Endothelial cell of umbilical vein (primary cell): ENCODE data around the gene CCT5. TPM values are rescaled to one million over a fixed set of nuclear protein-coding genes. Genes with fewer than 3 reads are reported as not detected.
A peak's percentile ranks its signal among the peaks of the same experiment; 100 is the strongest.

ENCODE experiments used
- BruUV-seq: library from RNA; stranded (reverse); fragments of 400-500 nt; replicated peaks from 2 replicates; lab custom pipeline; 2021; lab: Mats Ljungman, UMichigan
- CTCF ChIA-PET: fragments of 300-600, 350-600 bp; sonication (Branson Sonifier 250); formaldehyde crosslinking; loops from one replicate; lab custom pipeline; 2021; ENCODE audit warnings: antibody characterized with exemption, inconsistent platforms; lab: Charles Lee
- POLR2A ChIA-PET: fragments of 300-600, 350-600 bp; sonication (Branson Sonifier 250); formaldehyde crosslinking; loops from one replicate; lab custom pipeline; 2021; ENCODE audit warnings: antibody characterized with exemption, inconsistent platforms; lab: Charles Lee
- DNase-seq: peaks from one replicate; pipeline ENCODE4 v3.0.0-alpha.2; 2011; ENCODE audit warnings: low read depth, low spot score
- FAIRE-seq: peaks from 2 replicates; lab custom pipeline; 2011; peaks lifted over from hg19 to GRCh38; lab: Jason Lieb, UNC
- H2AFZ ChIP-seq: 2 replicates; pipeline ENCODE4 v1.6.0; 2012; ENCODE audit warnings: low read depth, low read length, control low read depth, inconsistent platforms
- H3K27ac ChIP-seq: 2 replicates; pipeline ENCODE4 v1.5.1; 2011; ENCODE audit warnings: low read depth, mild to moderate bottlenecking, control low read depth, low read length, moderate library complexity; ENCODE audit not compliant: insufficient read depth
- H3K27me3 ChIP-seq, 2 experiments: 2 replicates each; pipeline versions ENCODE4 v1.6.0 to v1.6.1; 2011; ENCODE audit warnings: low read length in 2 of 2, mixed read lengths in 1 of 2; ENCODE audit not compliant: control insufficient read depth in 2 of 2, insufficient read depth in 2 of 2
- H3K36me3 ChIP-seq, 2 experiments: 2 replicates in 1 of 2; 3 replicates in 1 of 2; pipeline ENCODE4 v1.5.1; 2011; ENCODE audit warnings: low read length in 2 of 2, mild to moderate bottlenecking in 1 of 2, moderate library complexity in 1 of 2; ENCODE audit not compliant: control insufficient read depth in 2 of 2, insufficient read depth in 2 of 2; ENCODE audit errors: extremely low read depth in 1 of 2
- H3K4me1 ChIP-seq: 3 replicates; pipeline ENCODE4 v1.5.1; 2011; ENCODE audit warnings: mild to moderate bottlenecking, low read length; ENCODE audit not compliant: control insufficient read depth, insufficient read depth; ENCODE audit errors: extremely low read depth
- H3K4me2 ChIP-seq: 2 replicates; pipeline ENCODE4 v1.6.1; 2011; ENCODE audit warnings: low read length, control low read depth, mixed read lengths; ENCODE audit not compliant: insufficient read depth
- H3K4me3 ChIP-seq, 3 experiments: fragments of 200-600 bp in 1 of 3; sonication (generic), shearing (Covaris generic) in 1 of 3; replicated peaks in 1 of 3; 2 replicates each; pipeline ENCODE4 v1.5.1; 2011 to 2016; ENCODE audit warnings: control low read depth in 3 of 3, low read length in 3 of 3, mild to moderate bottlenecking in 2 of 3, inconsistent platforms in 1 of 3, low read depth in 1 of 3, moderate library complexity in 1 of 3; ENCODE audit not compliant: insufficient read depth in 1 of 3
- H3K79me2 ChIP-seq: 2 replicates; pipeline ENCODE4 v1.6.0; 2012; ENCODE audit warnings: low read length, inconsistent platforms; ENCODE audit not compliant: control insufficient read depth, insufficient read depth
- H3K9ac ChIP-seq: replicated peaks from 2 replicates; pipeline ENCODE3; 2011; ENCODE audit warnings: low read length, control low read depth; ENCODE audit not compliant: insufficient read depth; ENCODE audit errors: extremely low read depth
- H3K9me1 ChIP-seq: replicated peaks from 3 replicates; pipeline ENCODE4 v1.6.0; 2011; ENCODE audit warnings: mild to moderate bottlenecking, low read length; ENCODE audit not compliant: control insufficient read depth, insufficient read depth; ENCODE audit errors: extremely low read depth
- H3K9me3 ChIP-seq: replicated peaks from 2 replicates; pipeline ENCODE4 v1.5.1; 2012; ENCODE audit warnings: low read length, inconsistent platforms; ENCODE audit not compliant: control insufficient read depth, insufficient read depth
- H4K20me1 ChIP-seq: replicated peaks from 2 replicates; pipeline ENCODE3; 2011; ENCODE audit warnings: mild to moderate bottlenecking, low read length; ENCODE audit not compliant: control insufficient read depth, insufficient read depth; ENCODE audit errors: extremely low read depth
- EZH2 ChIP-seq: IDR thresholded peaks from 2 replicates; pipeline ENCODE4 v1.6.1; 2012; ENCODE audit warnings: borderline replicate concordance, low read depth, mild to moderate bottlenecking, moderate library complexity, low read length, inconsistent platforms; ENCODE audit not compliant: severe bottlenecking
- FOS ChIP-seq: IDR thresholded peaks from 2 replicates; pipeline ENCODE4 v1.6.1; 2011; ENCODE audit warnings: mild to moderate bottlenecking, low read length, moderate library complexity, borderline replicate concordance; ENCODE audit not compliant: insufficient read depth
- GATA2 ChIP-seq: IDR thresholded peaks from 2 replicates; pipeline ENCODE4 v1.7.0; 2011; ENCODE audit warnings: low read depth, mild to moderate bottlenecking, moderate library complexity, mixed read lengths, low read length; ENCODE audit not compliant: insufficient read length, insufficient read depth
- JUN ChIP-seq: IDR thresholded peaks from 2 replicates; pipeline ENCODE4 v1.6.1; 2011; ENCODE audit warnings: borderline replicate concordance, low read depth; ENCODE audit not compliant: insufficient read length, insufficient read depth
- MYC ChIP-seq: IDR thresholded peaks from one replicate; pipeline ENCODE4 v1.6.1; 2011; ENCODE audit warnings: mild to moderate bottlenecking, low read depth, low read length
- POLR2A ChIP-seq: IDR thresholded peaks from 2 replicates; pipeline ENCODE4 v1.6.1; 2012; ENCODE audit warnings: low read depth, mild to moderate bottlenecking, control low read depth, low read length
- POLR2AphosphoS5 ChIP-seq: IDR thresholded peaks from 2 replicates; pipeline ENCODE4 v1.6.1; 2012; ENCODE audit warnings: low read depth, mild to moderate bottlenecking, control low read depth, low read length, moderate library complexity; ENCODE audit not compliant: insufficient read depth
- dilution Hi-C: fragments of 300-500 bp; cut with MboI; formaldehyde crosslinking; loops from one replicate; pipeline ENCODE4 v1.15.0; 2019; ENCODE audit warnings: low sequenced_read_pairs; ENCODE audit not compliant: extremely low pct_ligation_motif_present
- intact Hi-C: fragments of 100-400 bp; cut with micrococcal nuclease; formaldehyde crosslinking; loops from one replicate; pipeline ENCODE4 v1.10.0; 2022
- polyA plus RNA-seq, 4 experiments: library from polyadenylated mRNA; depleted of rRNA in 3 of 4; stranded (reverse) in 3 of 4; unstranded in 1 of 4; fragments of >200 nt; gene quantifications; 2 replicates each; pipeline versions ENCODE4 v1.2.1 to v1.2.3, GENCODE V29; 2011 to 2012; ENCODE audit warnings: missing spikeins in 1 of 4
- total RNA-seq: library from RNA; stranded (reverse); gene quantifications from 2 replicates; pipeline ENCODE4 v1.2.3, GENCODE V29; 2021
- TF ChIP-seq, protein P1 (sequence below): IDR thresholded peaks from 2 replicates; pipeline ENCODE4 v1.6.1; 2011; ENCODE audit not compliant: insufficient read depth, insufficient read length
- TF ChIP-seq, protein P2 (sequence below), 2 donors: IDR thresholded peaks; 1 replicate in 1 of 2; 2 replicates in 1 of 2; pipeline ENCODE4 v1.5.1; 2011; ENCODE audit warnings: low read length in 2 of 2, mild to moderate bottlenecking in 2 of 2, moderate library complexity in 2 of 2, control low read depth in 1 of 2, inconsistent platforms in 1 of 2, low read depth in 1 of 2; ENCODE audit not compliant: insufficient read depth in 1 of 2; ENCODE audit errors: extremely low read depth in 1 of 2

The CCT5 gene
- total and polyA plus RNA-seq, 2 donors (not counting 3 experiments of a cell fraction or from before 2014, with no cell fraction given): 323 to 386 TPM

DNA sequence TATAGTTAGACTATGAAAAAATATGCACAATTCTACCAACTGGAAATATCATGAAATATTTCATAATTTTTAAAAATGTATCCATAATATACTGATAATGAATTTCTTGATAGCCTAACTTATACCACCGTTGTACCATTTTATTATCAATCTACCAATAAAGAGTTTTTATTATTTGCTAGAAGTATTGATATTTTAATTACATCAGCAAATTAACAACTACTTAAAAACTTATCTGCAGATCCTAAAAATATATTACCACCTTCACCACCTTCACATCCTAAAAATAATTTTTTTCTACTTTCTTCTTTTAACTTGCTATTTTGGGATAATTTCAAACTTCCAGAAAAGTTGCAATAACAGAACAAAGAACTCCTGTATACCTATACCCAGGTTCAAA, 21.8 kb upstream of the CCT5 start:
- CTCF ChIA-PET: no interaction called here
- H3K27ac ChIP-seq: no peak overlapping the region

More for the DNA sequence above, 21.8 kb upstream of the CCT5 start:
- Histone ChIP-seq H3K9me3 (no peaks in the 10 kb centered on the region), H4K20me1 (no peaks in the 10 kb centered on the region), H3K4me3 (no peak overlapping the region), H3K9ac (no peak overlapping the region), H2AFZ (no peak overlapping the region), H3K9me1 (no peaks in the 10 kb centered on the region), H3K4me2 (no peak overlapping the region), H3K4me1 (peaks cover 5% of the 10 kb centered on the region), H3K27me3 (no peaks in the 10 kb centered on the region), H3K79me2 (no peaks in the 10 kb centered on the region), H3K36me3 (no peaks in the 10 kb centered on the region)
- POLR2A ChIA-PET: no interaction called here
- dilution Hi-C loops (no loop called here), intact Hi-C loops (no loop called here)
- FAIRE-seq: peak; percentile 15
- DNase-seq: no peak
- no TSS peak for BruUV-seq
- TF ChIP-seq FOS: no peak
- no peak for TF ChIP-seq EZH2
- TF ChIP-seq JUN: no peak
- TF ChIP-seq, protein P1, sequence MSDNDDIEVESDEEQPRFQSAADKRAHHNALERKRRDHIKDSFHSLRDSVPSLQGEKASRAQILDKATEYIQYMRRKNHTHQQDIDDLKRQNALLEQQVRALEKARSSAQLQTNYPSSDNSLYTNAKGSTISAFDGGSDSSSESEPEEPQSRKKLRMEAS: no peak
- no peak for TF ChIP-seq GATA2
- no peak for TF ChIP-seq MYC
- TF ChIP-seq, protein P2, sequence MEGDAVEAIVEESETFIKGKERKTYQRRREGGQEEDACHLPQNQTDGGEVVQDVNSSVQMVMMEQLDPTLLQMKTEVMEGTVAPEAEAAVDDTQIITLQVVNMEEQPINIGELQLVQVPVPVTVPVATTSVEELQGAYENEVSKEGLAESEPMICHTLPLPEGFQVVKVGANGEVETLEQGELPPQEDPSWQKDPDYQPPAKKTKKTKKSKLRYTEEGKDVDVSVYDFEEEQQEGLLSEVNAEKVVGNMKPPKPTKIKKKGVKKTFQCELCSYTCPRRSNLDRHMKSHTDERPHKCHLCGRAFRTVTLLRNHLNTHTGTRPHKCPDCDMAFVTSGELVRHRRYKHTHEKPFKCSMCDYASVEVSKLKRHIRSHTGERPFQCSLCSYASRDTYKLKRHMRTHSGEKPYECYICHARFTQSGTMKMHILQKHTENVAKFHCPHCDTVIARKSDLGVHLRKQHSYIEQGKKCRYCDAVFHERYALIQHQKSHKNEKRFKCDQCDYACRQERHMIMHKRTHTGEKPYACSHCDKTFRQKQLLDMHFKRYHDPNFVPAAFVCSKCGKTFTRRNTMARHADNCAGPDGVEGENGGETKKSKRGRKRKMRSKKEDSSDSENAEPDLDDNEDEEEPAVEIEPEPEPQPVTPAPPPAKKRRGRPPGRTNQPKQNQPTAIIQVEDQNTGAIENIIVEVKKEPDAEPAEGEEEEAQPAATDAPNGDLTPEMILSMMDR (IDR thresholded peaks at IDR 0.05; ENCODE audit: extremely low read depth in 1 of 2, insufficient read depth in 1 of 2, low read depth in 1 of 2, low read length in 2 of 2): no peak
- no peak for TF ChIP-seq POLR2A
- no peak for TF ChIP-seq POLR2AphosphoS5
